NCI-H2081 treated with DMSO at 0.1 percent for 48 hours (cell line): ENCODE results near the gene MOSMO.
A peak's percentile ranks its signal among the peaks of the same experiment; 100 is the strongest.
"Not testable (repeated sequence)": the region's sequence is repeated elsewhere in the genome, so short reads cannot be mapped to it uniquely, and the experiment has no call there.

ENCODE experiments used
- DNase-seq: peaks from one replicate; lab custom pipeline; 2025; lab: John Stamatoyannopoulos, UW

Gene MOSMO

GRCh38 chr16:22093331-22093730, 85.4 kb downstream of the MOSMO start:
- DNase-seq = no peak

- DNase-seq = no peak
Measured at GRCh38 chr16:22093996-22094395, 86.1 kb downstream of the MOSMO start.

DNA sequence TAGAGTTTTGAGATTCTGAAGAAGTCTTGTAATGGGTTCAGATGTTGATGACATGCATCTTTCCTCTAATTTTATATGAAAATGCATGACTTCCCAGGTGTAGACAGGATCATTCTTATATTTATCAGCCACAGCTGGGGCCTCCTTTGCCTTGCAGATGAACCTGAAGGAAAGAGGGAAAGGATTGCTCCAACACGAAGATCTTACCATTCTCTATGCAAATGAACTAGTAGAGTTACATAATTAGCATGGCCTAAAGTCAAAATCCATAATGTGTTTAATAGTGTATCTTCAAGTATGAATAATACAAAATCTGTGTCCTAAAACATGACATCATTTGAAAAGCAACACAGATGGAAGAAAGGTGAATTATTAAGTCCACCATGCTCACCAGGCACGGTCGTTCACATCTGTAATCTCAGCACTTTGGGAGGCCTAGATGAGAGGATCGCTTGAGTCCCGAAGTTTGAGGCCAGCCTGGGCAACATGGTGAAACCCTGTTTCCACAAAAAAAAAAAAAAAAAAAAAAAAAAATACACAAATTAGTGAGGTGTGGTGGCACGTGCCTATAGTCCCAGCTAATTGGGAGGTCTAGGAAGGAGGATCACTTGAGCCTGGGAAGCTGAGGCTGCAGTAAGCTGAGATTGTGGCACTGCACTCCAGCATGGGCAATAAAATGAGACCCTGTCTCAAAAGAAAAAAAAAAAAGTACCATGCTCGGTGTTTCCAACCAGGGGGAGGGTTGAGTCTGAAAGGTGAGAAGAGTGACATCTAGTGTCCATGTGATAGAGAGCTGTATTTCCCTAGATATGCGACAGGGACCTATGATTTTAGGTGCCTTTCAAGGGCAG, 90.7 kb downstream of the MOSMO start:
- DNase-seq = peak; percentile 24

GRCh38 chr16:22099256-22099975, 91.5 kb downstream of the MOSMO start:
- DNase-seq = no peak

DNA sequence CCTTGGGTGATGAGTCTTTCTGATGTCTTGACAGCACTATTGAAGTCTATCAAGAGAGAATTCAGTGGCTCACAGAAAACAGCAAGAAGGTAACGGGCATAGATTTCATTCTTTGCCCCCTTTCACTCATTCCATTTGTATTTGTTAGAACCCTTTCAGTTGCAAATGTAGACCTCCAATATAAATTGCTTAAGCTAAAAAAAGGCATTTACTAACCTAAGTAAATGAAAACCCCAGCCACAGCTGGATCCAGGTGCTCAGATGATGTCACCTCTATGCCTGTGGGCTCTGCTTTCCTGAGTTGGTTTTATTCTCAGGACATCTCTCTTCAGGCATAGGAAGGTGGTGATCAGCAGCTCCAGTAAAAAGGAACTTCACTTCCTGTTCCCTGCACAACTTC, 95.5 kb downstream of the MOSMO start:
- DNase-seq = no peak

- no peak for DNase-seq
Measured at GRCh38 chr16:22109258-22109898, 101.5 kb downstream of the MOSMO start.

- not testable (repeated sequence) for DNase-seq
Measured at GRCh38 chr16:22111629-22112028, 103.7 kb downstream of the MOSMO start.

DNA sequence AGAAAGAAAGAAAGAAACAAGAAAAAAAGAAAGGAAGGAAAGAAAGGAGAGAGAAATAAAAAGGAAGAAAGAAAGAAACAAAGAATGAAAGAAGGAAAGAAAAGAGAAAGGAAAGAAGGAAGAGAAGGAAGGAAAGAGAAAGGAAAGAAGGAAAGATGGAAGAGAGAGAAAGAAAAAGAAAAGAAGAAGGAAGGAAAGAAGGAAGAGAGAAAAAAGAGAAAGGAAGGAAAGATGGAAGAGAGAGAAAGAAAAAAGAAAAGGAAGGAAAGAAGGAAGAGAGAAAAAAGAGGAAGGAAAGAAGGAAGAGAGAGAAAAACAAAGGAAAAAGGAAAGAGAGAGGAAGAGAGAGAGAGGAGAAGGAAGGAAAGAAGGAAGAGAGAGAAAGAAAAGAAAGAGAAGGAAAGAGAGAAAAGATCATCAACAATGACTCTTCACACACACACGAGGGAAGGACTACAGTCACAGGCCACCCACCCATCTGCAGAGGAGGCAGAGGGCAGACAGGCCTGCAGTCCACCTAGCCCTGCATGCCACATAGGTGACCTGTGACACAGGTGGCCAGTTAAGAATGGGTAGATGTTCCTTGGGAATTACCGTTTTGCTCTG, 108.3 kb downstream of the MOSMO start:
- no peak for DNase-seq

- DNase-seq = no peak
Measured at GRCh38 chr16:22117609-22118008, 109.7 kb downstream of the MOSMO start.

GRCh38 chr16:22120440-22120839, 112.5 kb downstream of the MOSMO start:
- DNase-seq = no peak

GRCh38 chr16:22122239-22122638, 114.3 kb downstream of the MOSMO start:
- DNase-seq = no peak

DNA sequence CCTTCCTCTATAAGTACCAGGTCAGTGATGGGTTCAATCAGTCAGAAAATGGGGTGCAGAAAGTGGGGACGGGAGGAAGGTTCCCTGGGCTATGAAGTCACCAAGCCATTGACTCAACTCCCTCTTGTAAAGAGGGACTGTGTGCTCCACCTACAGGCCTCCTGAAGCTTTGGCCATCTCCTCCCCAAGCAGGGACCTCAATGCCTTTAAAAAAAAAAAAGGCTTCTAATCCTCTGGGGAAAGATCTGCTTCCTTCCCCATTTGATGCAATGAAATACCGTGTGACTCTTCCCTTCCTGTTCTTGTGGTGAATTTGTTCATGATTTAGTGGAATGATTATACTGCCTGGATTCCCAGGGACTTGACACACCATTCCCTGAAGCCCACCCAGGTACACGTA, 115.2 kb downstream of the MOSMO start:
- DNase-seq = no peak

- no peak for DNase-seq
Measured at GRCh38 chr16:22123759-22124490, 116.0 kb downstream of the MOSMO start.

GRCh38 chr16:22124583-22125284, 116.8 kb downstream of the MOSMO start:
- DNase-seq = no peak

DNA sequence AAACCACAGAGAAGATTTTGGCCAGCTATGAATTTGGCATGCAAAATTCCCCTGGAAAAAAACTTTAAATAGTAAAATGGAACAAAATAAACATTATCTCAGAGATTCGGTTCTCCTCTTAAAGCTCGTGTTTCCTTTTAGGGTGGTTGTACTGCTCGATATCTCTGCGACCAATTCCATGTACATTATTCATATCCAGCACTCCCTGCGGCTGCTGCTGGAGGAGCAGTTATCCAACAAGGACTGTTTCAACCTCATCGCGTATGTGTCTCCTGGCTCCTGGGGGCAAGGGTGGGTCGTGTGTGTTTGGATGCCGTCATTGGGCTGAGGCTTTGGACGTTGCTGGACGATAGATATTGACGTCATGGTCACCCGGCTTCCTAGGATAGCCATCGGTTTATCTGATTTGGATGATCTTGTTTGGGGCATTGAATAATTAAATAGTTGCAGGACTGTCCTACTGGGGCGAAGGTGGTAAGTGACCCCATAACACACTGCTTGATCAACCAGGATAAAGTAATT, 118.2 kb downstream of the MOSMO start:
- no peak for DNase-seq

DNA sequence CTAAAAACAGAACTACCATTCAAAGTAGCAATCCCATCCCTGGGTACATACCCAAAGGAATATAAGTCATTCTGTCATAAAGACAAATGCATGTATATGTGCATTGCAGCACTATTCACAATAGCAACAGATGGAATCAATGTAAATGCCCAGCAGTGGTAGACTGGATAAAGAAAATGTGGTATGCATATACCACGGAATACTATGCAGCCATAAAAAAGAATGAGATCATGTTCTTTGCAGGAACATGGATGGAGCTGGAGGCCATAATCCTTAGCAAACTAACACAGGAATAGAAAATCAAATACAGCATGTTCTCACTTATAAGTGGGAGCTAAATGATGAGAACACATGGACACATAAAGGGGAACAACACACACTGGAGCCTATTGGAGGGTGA, 120.6 kb downstream of the MOSMO start:
- not testable (repeated sequence) for DNase-seq

DNA sequence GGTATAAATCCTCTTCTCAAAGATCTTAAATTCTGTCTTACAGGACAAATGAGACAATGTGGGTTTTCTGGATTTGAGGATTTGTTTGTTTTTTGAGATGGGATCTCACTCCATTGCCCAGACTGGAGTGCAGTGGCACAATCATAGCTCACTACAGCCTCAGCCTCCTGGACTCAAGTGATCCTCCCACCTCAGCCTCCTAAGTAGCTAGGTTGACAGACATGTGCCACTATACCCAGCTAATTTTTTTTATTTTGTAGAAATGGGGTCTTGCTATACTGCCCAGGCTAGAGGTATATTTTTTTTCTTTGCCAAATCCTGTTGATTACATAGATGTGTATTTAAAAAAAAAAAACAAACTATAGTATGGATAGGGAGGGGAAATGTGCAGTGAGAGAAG, 122.6 kb downstream of the MOSMO start:
- DNase-seq = no peak

- no peak for DNase-seq
Measured at GRCh38 chr16:22132801-22133200, 124.9 kb downstream of the MOSMO start.
